WTC11 (cell line): Measurements from ENCODE around the gene SBF2. TPM values are rescaled to one million over a fixed set of nuclear protein-coding genes. Genes with fewer than 3 reads are reported as not detected.

Experiments
- ATAC-seq: fragments of 200-7000 bp; cut with Tn5 transposase; 2 replicates; pipeline ENCODE4 v1.10.0; 2021; ENCODE audit warnings: mild to moderate bottlenecking, moderate library complexity
- CTCF ChIA-PET: fragments of 300-600 bp; sonication (Branson Sonifier 250); formaldehyde crosslinking; loops from one replicate; lab custom pipeline; 2021; ENCODE audit warnings: antibody characterized with exemption; lab: Charles Lee
- POLR2A ChIA-PET: fragments of 350-600 bp; sonication (Branson Sonifier 250); formaldehyde crosslinking; loops from one replicate; lab custom pipeline; 2021; ENCODE audit warnings: antibody characterized with exemption; lab: Charles Lee
- DNase-seq: peaks from one replicate; pipeline ENCODE4 v3.0.0; 2021; ENCODE audit warnings: low spot score
- H3K27ac Mint-ChIP-seq: 2 replicates; pipeline ENCODE4 v1.8.0; 2021; ENCODE audit warnings: mixed read lengths
- H3K27me3 Mint-ChIP-seq: 2 replicates; pipeline ENCODE4 v1.8.0; 2021; ENCODE audit warnings: low read depth, mild to moderate bottlenecking, moderate library complexity, mixed read lengths
- H3K36me3 Mint-ChIP-seq: 2 replicates; pipeline ENCODE4 v1.8.0; 2021; ENCODE audit warnings: mixed read lengths
- H3K4me1 Mint-ChIP-seq: 2 replicates; pipeline ENCODE4 v1.8.0; 2022; ENCODE audit warnings: mixed read lengths
- H3K4me3 Mint-ChIP-seq: 2 replicates; pipeline ENCODE4 v1.8.0; 2021; ENCODE audit warnings: mild to moderate bottlenecking, moderate library complexity, mixed read lengths
- H3K9me3 Mint-ChIP-seq: 2 replicates; pipeline ENCODE4 v1.8.0; 2021; ENCODE audit warnings: mixed read lengths
- AR ChIP-seq: fragments of 250-450 bp; sonication (Bioruptor Pico); IDR thresholded peaks from 2 replicates; pipeline ENCODE4 v1.9.0; 2021; ENCODE audit warnings: mild to moderate bottlenecking
- NFE2L1 ChIP-seq: sonication (generic); formaldehyde crosslinking; IDR thresholded peaks from 2 replicates; pipeline ENCODE4 v1.8.1; 2023; ENCODE audit warnings: missing genetic modification reagents
- NR2C2 ChIP-seq: sonication (generic); formaldehyde crosslinking; IDR thresholded peaks from 2 replicates; pipeline ENCODE4 v1.8.0; 2022; ENCODE audit warnings: mild to moderate bottlenecking, missing genetic modification reagents
- SP1 ChIP-seq: sonication (generic); formaldehyde crosslinking; conservative IDR thresholded peaks from 2 replicates; pipeline ENCODE4 v1.8.1; 2022; ENCODE audit warnings: missing genetic modification reagents
- ZNF232 ChIP-seq: sonication (generic); formaldehyde crosslinking; IDR thresholded peaks from 2 replicates; pipeline ENCODE4 v1.8.0; 2022; ENCODE audit warnings: mild to moderate bottlenecking, missing genetic modification reagents
- ZNF281 ChIP-seq: sonication (generic); formaldehyde crosslinking; IDR thresholded peaks from 2 replicates; pipeline ENCODE4 v1.8.0; 2023; ENCODE audit warnings: mild to moderate bottlenecking, missing genetic modification reagents
- ZNF423 ChIP-seq: fragments of 250-450 bp; sonication (Bioruptor Pico); IDR thresholded peaks from 2 replicates; pipeline ENCODE4 v2.1.2; 2022; ENCODE audit warnings: mild to moderate bottlenecking, moderate library complexity
- total RNA-seq: library from RNA; stranded (reverse); gene quantifications from 3 replicates; pipeline ENCODE4 v1.2.3, GENCODE V29; 2021
- TF ChIP-seq, protein P1 (sequence below): sonication (generic); formaldehyde crosslinking; IDR thresholded peaks from 2 replicates; pipeline ENCODE4 v1.8.1; 2022; ENCODE audit warnings: mild to moderate bottlenecking, moderate library complexity, missing genetic modification reagents
- TF ChIP-seq, protein P2 (sequence below): sonication (generic); formaldehyde crosslinking; IDR thresholded peaks from 2 replicates; pipeline ENCODE4 v1.8.1; 2023; ENCODE audit warnings: mild to moderate bottlenecking, missing genetic modification reagents, borderline replicate concordance

Gene SBF2
- total RNA-seq, 1 experiment from 2014 or later, result 47.6 TPM

GRCh38 chr11:9982796-9983579, 311.0 kb downstream of the SBF2 start:
- H3K4me3 Mint-ChIP-seq, result no peak overlapping the region
- peaks cover 34% of the 10 kb centered on the region for H3K4me1 Mint-ChIP-seq
- peak; percentile 48 for DNase-seq
- no peaks in the 10 kb centered on the region; the same call in 1 of the 2 replicates for H3K27me3 Mint-ChIP-seq
- peaks cover 31% of the 10 kb centered on the region for H3K36me3 Mint-ChIP-seq
- H3K9me3 Mint-ChIP-seq, result no peaks in the 10 kb centered on the region
- ATAC-seq, result peak; percentile 94
- ChIA-PET CTCF (interaction anchor here (0.6 to 2.5 kb wide), 14 partner anchors 9 to 423 kb away, joined by 3 to 11 read pairs (median 4); no protein-coding TSS in a partner anchor), POLR2A (interaction anchor here (0.5 to 1.1 kb wide), 3 partner anchors 94 to 376 kb away, joined by 3 to 6 read pairs (median 4); partner anchors contain the start of gene ADM)
- peak overlapping the region; percentile 89 for H3K27ac Mint-ChIP-seq
- peak; percentile 73 for TF ChIP-seq ZNF423 (CRISPR knock-in tag)
- TF ChIP-seq ZNF281 (CRISPR knock-in tag), result peak; percentile 53; the same call in 1 of the 2 replicates
- TF ChIP-seq SP1, result 0 out of 2 replicates have a peak, but pooled peaks have one; percentile 35
- TF ChIP-seq, protein P1, sequence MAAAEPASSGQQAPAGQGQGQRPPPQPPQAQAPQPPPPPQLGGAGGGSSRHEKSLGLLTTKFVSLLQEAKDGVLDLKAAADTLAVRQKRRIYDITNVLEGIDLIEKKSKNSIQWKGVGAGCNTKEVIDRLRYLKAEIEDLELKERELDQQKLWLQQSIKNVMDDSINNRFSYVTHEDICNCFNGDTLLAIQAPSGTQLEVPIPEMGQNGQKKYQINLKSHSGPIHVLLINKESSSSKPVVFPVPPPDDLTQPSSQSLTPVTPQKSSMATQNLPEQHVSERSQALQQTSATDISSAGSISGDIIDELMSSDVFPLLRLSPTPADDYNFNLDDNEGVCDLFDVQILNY (CRISPR knock-in tag), result no peak
- TF ChIP-seq ZNF232 (CRISPR knock-in tag), result 0 out of 2 replicates have a peak, but pooled peaks have one; percentile 57
- peak; percentile 97 for TF ChIP-seq NFE2L1 (CRISPR knock-in tag)

DNA sequence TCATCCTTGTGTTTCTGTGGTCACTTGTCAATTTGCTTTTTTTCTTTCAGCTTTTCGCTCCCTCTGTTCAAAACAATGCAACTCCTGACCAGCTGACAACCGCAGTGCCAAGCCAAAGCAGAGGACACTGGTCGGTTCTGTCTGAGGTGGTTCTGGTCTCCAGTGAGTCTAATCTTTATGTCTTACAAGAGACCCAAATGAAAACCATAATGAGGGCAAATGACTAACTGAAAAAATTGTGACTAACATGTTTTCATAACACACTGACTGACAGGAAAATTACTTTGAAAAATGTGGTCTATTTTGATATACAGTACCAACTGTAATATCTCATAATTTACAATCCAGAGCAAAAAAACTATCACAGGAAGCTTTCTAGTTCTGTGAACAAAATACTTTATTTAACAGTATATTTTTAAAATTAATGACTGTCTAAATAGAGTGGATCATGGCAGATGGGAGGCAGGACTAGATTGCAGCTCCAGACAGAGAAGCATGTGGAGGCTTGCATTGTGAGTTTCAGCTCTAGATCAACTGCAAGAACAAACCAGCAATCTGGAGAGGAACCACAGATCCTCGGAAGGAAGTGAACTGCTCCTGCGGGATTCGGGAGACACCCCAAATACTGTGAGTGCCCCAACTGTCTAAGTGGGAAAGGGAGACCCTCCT, 311.8 kb downstream of the SBF2 start:
- Mint-ChIP-seq H3K36me3 (peaks cover 23% of the 10 kb centered on the region), H3K4me3 (no peak overlapping the region), H3K9me3 (no peaks in the 10 kb centered on the region), H3K27ac (peak overlapping the region; percentile 89), H3K27me3 (no peaks in the 10 kb centered on the region; the same call in 1 of the 2 replicates), H3K4me1 (peaks cover 40% of the 10 kb centered on the region)
- TF ChIP-seq NR2C2 (CRISPR knock-in tag), result no peak
- TF ChIP-seq ZNF423 (CRISPR knock-in tag), result no peak
- CTCF ChIA-PET, result interaction anchor here (0.9 to 2.5 kb wide), 8 partner anchors 10 to 424 kb away, joined by 3 to 11 read pairs (median 6); no protein-coding TSS in a partner anchor
- ATAC-seq (no peak), DNase-seq (no peak)
- POLR2A ChIA-PET, result interaction anchor here (0.5 to 1.1 kb wide), 2 partner anchors 322 to 375 kb away, joined by 3 to 6 read pairs; partner anchors contain the start of gene ADM

DNA sequence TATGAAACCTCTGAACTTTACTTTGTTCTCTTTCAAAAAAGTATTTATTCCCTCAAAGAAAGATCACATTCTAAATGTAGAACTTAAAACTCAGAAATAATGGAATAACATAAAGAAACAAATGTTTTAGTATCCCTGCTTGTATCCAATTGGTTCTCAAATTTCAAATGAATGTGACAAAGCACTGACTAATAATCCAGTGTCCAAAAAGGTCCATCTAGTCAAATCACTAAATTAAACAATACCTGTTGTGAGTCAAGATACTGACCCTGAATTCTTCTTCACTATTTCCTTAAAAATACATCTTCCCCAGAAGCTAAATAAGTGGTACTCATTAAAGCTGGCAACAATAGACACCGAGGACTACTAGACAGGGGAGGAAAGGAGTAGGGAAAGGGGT, 313.1 kb downstream of the SBF2 start:
- CTCF ChIA-PET, result no interaction called here
- no peak overlapping the region; the same call in 1 of the 2 replicates for H3K27ac Mint-ChIP-seq
- H3K9me3 Mint-ChIP-seq, result no peaks in the 10 kb centered on the region
- peaks cover 40% of the 10 kb centered on the region for H3K4me1 Mint-ChIP-seq
- no peaks in the 10 kb centered on the region; the same call in 1 of the 2 replicates for H3K27me3 Mint-ChIP-seq
- no peak overlapping the region for H3K4me3 Mint-ChIP-seq
- no peak for ATAC-seq
- TF ChIP-seq, protein P2, sequence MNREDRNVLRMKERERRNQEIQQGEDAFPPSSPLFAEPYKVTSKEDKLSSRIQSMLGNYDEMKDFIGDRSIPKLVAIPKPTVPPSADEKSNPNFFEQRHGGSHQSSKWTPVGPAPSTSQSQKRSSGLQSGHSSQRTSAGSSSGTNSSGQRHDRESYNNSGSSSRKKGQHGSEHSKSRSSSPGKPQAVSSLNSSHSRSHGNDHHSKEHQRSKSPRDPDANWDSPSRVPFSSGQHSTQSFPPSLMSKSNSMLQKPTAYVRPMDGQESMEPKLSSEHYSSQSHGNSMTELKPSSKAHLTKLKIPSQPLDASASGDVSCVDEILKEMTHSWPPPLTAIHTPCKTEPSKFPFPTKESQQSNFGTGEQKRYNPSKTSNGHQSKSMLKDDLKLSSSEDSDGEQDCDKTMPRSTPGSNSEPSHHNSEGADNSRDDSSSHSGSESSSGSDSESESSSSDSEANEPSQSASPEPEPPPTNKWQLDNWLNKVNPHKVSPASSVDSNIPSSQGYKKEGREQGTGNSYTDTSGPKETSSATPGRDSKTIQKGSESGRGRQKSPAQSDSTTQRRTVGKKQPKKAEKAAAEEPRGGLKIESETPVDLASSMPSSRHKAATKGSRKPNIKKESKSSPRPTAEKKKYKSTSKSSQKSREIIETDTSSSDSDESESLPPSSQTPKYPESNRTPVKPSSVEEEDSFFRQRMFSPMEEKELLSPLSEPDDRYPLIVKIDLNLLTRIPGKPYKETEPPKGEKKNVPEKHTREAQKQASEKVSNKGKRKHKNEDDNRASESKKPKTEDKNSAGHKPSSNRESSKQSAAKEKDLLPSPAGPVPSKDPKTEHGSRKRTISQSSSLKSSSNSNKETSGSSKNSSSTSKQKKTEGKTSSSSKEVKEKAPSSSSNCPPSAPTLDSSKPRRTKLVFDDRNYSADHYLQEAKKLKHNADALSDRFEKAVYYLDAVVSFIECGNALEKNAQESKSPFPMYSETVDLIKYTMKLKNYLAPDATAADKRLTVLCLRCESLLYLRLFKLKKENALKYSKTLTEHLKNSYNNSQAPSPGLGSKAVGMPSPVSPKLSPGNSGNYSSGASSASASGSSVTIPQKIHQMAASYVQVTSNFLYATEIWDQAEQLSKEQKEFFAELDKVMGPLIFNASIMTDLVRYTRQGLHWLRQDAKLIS, result no peak
- no peak for TF ChIP-seq AR (CRISPR knock-in tag)
- POLR2A ChIA-PET, result no interaction called here
- DNase-seq, result no peak
- H3K36me3 Mint-ChIP-seq, result peaks cover 17% of the 10 kb centered on the region
